ENCODE data around the gene CUL9. TPM values are rescaled to one million over a fixed set of nuclear protein-coding genes. Genes with fewer than 3 reads are reported as not detected.
"Not testable (repeated sequence)": the region's sequence is repeated elsewhere in the genome, so short reads cannot be mapped to it uniquely, and the experiment has no call there.

Gene CUL9
- total RNA-seq, result 10 to 100 TPM; 14.6 to 17.4 TPM
- long read RNA-seq, partial matches to known transcripts, result 5 of 6 reads
- long read RNA-seq, other reads (novel, unspliced or antisense), result 1 of 6 reads

DNA sequence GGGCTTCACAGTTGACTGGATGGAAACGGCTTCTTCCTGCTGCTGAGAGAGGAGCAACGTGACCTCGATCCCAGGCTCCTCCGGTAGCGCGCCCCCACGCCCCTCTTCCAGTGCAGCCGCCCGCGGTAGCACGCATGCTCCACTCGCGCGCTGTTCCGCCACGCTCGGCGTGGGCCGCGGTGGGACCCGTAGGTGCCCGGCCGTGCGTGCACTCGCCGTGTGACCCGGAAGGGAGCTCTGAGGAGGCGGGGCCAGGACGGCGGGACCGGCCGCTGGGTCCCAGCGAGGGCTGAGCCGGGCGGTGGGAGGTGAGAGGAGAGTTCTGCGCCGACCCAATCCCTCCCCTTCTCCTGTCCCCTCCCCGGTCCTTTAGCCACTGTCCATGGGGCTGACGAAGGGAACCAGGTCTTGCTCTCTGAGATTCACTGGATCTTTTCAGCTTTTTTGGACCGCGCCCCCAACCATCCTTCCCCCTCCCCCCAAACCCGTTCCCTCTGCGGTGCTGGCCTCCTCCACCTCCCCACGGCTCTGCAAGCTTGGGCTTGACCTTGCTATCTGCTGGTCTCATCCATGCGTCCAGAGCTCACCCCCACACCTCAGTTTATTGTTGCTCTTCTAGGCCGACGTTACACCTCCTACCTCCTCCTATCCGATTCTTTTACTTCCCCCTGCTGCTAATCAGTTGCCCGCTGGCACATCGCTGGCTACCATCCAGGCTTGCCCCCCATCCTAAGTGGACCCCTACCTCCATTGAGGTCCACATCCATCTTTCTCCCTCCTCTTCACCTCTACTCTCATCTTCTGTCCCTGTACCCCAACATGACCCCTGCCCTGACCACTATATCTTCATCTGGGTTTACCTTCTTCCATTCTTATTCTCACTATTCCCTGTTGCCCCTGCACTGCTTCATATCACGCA, at the start of gene CUL9:
TSS of gene CUL9 (plus strand) at position 255 of the 919 bp plus-strand sequence. CDS start 2,115 bp downstream, outside the sequence.
- ATAC-seq (peak; percentile 97 to 99), DNase-seq (peak; percentile 93)
- intact Hi-C loops (cut with DNase I), result no loop called here

DNA sequence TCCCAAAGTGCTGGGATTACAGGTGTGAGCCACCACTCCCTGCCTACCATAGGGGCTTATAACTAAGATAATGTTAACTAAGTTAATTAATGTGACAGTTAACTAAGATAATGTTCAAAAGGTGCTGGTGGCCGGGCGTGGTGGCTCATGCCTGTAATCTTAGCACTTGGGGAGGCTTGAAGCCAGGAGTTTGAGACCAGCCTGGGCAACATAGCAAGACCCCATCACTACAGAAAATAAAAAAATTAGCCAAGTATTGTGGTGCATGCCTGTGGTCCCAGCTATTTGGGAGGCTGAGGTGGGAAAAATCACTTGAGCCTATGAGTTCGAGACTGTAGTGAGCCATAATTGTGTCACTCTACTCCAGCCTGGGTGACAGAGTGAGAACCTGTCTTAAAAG, 43.7 kb upstream of the CUL9 start:
- intact Hi-C loops (cut with DNase I), result loop anchor here (10.0 kb wide), 1 partner anchor 63 kb away; the partner anchor contains the start of gene PTK7 (in 2 of the 2)
- ATAC-seq (no peak), DNase-seq (no peak)

DNA sequence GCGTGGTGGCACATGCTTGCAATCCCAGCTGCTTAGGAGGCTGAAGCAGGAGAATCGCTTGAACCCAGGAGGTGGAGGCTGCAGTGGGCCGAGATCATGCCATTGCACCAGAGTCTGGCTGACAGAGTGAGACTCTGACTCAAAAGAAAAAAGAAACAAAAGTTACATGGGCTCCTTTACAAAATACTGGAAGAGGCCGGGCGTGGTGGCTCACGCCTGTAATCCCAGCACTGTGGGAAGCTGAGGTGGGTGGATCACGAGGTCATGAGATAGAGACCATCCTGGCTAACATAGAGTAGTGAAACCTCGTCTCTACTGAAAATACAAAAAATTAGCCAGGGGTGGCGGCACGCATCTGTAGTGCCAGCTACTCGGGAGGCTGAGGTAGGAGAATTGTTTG, 42.0 kb upstream of the CUL9 start:
- intact Hi-C loops (cut with DNase I), result loop anchor here (5.0 to 10.0 kb wide), 3 partner anchors 65 to 233 kb away; partner anchors contain the start of gene PTK7 (in 2 of the 2)
- ATAC-seq, DNase-seq: not testable (repeated sequence)

DNA sequence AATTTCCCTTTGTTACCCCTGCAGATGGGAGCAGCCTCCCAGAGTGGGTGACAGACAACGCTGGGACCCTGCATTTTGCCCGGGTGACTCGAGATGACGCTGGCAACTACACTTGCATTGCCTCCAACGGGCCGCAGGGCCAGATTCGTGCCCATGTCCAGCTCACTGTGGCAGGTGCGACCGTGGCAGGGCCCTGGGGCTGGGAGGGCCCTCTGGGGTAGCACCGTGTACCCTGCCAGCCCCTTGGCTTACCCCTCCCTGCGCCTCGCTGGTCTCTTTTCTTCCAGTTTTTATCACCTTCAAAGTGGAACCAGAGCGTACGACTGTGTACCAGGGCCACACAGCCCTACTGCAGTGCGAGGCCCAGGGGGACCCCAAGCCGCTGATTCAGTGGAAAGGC, 40.4 kb upstream of the CUL9 start:
- DNase-seq, result no peak
- ATAC-seq, result no peak
- intact Hi-C loops (cut with DNase I), result loop anchor here (2.0 to 5.0 kb wide), 3 partner anchors 134 to 241 kb away; no protein-coding TSS in a partner anchor

DNA sequence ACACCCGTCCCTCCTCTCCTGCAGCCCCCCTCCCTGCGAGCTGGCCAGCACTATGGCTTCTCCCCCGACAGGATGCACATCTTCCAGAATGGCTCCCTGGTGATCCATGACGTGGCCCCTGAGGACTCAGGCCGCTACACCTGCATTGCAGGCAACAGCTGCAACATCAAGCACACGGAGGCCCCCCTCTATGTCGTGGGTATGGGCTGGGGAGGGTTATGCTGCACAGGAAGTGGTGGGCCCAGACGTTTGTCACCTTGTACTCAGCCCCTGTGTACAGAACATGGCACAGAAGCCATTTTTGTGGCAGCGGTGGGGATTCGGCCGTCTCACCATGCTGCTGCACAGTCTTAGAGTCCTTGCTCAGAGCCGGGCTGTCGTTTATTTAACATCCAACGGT, 39.9 kb upstream of the CUL9 start:
- intact Hi-C loops (cut with DNase I), result loop anchor here (2.0 to 5.0 kb wide), 3 partner anchors 135 to 241 kb away; no protein-coding TSS in a partner anchor
- ATAC-seq, result no peak
- DNase-seq, result no peak

DNA sequence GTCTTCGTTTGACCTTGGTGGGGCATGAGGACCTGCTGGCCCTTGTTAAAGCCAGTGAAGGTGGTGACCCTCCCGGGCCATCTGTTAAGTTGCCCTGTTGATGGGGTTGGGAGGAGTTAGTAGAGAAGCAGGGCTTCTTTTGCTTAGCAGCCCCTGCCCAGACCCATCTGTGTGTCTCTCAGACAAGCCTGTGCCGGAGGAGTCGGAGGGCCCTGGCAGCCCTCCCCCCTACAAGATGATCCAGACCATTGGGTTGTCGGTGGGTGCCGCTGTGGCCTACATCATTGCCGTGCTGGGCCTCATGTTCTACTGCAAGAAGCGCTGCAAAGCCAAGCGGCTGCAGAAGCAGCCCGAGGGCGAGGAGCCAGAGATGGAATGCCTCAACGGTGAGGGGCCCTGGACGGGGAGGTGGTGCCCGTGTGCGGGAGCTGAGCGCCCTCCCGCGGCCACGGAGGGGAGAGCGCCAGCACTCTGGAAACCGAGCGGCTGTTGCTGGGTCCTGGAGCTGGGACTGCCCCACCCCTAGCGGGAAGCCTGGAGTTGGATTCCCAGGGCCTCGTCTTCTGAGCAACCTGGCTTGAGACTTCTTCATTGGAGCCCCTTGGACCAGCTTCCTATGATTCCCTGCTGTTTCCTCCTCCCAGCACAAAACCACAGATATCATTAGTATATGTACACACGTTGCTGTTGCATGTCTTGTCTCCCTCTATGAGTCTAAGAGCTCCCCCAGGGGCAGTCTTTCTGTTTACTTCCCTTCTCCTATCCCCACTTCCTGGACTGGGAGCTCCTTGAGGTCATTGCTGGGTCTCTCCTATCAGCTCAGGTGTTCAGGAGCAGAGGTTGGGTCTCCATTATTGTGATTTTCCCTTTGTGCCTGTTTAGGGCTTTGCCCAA, 38.5 kb upstream of the CUL9 start:
- intact Hi-C loops (cut with DNase I), result loop anchor here (1.0 to 5.0 kb wide), 4 partner anchors 134 to 243 kb away; no protein-coding TSS in a partner anchor
- DNase-seq (peak; percentile 91), ATAC-seq (peak; percentile 97)

GRCh38 chr6:43144879-43145278, 37.1 kb upstream of the CUL9 start:
- DNase-seq (no peak), ATAC-seq (no peak)
- intact Hi-C loops (cut with DNase I), result loop anchor here in 1 of 2 donors (5.0 kb wide), 2 partner anchors 138 to 238 kb away; no protein-coding TSS in a partner anchor

DNA sequence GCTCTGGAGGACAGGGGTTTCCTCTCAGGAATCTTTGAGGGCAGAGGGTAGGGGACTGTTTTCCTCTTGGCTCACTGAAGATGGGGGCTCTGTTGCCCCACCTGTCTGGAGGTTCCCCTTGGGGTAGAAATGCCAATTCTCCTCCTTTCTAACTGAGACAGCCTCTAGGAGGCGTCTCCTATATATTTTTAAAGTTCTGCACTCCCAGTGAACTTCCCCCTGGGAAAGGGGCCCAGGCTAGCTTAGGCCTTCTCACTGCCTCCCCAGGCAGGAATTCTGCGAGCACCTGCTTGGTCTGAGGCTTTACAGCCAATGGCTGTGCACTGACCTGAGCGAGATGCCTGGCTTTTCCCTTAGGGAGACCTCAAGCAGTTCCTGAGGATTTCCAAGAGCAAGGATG, 35.7 kb upstream of the CUL9 start:
- intact Hi-C loops (cut with DNase I), result no loop called here
- ATAC-seq (no peak), DNase-seq (no peak)

- ATAC-seq, result no peak
- DNase-seq, result no peak
- intact Hi-C loops (cut with DNase I), result no loop called here
Measured at GRCh38 chr6:43146709-43147688, 35.0 kb upstream of the CUL9 start.

DNA sequence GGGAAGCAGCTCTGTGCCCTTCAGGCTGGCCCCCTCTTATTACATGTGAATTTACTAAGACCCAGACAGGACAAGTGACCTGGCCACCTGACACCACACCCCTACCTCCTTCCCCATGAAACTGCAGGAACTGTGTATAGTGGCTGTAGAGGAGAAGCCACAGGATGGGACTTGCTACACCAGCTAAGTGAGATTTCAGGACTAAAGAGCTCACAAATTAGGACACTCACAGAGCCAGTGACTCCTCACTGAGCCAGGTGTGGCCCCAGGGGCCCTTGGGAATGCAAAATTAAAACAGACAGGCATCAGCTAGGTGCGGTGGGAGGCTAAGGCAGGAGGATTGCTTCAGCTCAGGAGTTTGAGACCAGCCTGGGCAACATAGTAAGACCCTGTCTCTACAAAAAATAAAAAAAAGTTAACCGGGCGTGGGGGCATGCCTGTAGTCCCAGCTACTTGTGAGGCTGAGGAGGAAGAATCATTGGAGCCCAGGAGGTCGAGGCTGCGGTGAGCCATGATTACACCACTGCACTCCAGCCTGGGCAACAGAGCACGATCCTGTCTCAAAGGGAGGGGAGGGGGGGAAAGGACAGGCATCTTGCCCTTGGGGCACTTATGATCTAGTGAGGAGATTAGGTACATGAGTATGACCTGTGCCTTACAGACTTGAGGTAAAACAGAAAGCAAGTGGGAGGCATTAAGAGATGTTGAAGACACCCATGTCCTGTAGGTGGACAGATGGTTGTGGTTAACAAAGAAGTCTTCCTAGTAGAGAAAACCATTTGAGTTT, 34.1 kb upstream of the CUL9 start:
- ATAC-seq (no peak), DNase-seq (no peak)
- intact Hi-C loops (cut with DNase I), result no loop called here

- ATAC-seq (no peak), DNase-seq (no peak)
- intact Hi-C loops (cut with DNase I), result no loop called here
Measured at GRCh38 chr6:43149265-43149664, 32.7 kb upstream of the CUL9 start.

GRCh38 chr6:43150051-43150751, 31.8 kb upstream of the CUL9 start:
- no peak for DNase-seq
- intact Hi-C loops (cut with DNase I), result no loop called here
- peak; percentile 8 to 37 for ATAC-seq

GRCh38 chr6:43159599-43159998, 22.4 kb upstream of the CUL9 start:
- no peak for ATAC-seq
- DNase-seq, result no peak
- intact Hi-C loops (cut with DNase I), result no loop called here

GRCh38 chr6:43163899-43164298, 18.1 kb upstream of the CUL9 start:
- intact Hi-C loops (cut with DNase I), result no loop called here
- no peak for DNase-seq
- ATAC-seq, result no peak

DNA sequence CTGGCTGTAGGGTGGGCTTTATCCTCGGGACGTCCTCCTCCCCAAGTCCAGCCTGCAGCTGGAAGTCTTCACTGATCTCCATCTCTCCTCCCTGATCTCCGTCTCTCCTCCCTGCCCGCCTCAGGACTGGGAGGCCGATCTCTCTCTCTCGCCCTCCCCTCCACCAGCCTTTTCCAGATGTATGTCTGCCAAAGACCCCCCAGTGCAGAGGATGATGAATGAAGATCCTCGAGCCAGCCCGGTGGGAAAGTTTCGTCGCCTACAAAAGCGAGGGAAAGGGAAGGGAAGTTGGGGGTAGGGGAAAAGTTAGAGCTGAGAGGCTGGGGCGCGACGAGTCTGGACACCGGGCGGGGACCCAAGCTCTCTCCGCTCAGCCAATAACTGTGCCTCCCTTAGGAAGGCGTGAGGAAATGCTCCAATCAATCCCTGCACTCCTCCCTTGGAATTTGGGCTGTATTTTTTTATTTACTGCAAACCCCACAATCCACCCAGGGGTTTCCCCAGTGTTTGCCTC, 11.5 kb upstream of the CUL9 start:
- DNase-seq (peak; percentile 83), ATAC-seq (peak; percentile 50 to 60)
- intact Hi-C loops (cut with DNase I), result no loop called here

DNA sequence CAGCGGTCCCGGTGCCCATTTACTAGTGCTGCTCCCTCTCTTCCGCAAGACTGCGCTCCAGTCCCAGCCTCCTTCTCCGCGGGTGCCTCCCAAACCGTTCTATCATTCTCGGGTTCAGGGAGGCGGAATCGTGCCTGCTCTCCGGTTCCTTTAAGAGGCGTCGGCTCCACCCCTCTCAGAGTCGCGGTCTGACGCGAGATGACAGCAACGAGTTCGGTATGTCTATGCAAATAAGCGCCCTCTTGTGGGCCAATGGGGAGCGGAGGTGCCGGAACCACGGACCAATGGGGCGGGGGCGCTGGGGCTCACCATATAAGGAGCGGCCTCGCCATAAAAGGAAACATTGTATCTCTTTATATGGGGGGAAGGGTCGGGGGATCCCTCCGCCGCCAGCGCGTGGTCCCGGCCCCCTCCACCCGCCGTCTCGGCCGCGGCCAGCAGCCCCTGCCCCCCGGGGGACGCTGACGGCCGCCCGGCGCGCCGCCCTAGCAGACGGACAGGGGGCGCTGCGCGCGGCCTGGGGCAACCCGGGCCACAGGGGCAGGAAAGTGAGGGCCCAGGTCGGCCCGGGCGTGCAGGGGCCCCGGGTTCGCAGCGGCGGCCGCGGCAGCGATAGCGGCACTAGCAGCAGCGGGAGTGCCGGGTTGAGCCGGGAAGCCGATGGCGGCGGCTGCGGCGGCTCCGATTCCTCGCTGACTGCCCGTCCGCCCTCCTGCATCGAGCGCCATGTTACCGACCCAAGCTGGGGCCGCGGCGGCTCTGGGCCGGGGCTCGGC, 10.9 kb upstream of the CUL9 start, which contains the start of gene SRF:
TSS of gene SRF (plus strand) at position 339 of the 776 bp plus-strand sequence. CDS start at position 727, 388 bp downstream.
- intact Hi-C loops (cut with DNase I), result no loop called here

More for the DNA sequence above, 10.9 kb upstream of the CUL9 start, which contains the start of gene SRF:
- ATAC-seq (peak; percentile 75 to 78), DNase-seq (peak; percentile 100)
